ENCODE data around the gene IQCH. TPM values are rescaled to one million over a fixed set of nuclear protein-coding genes. Genes with fewer than 3 reads are reported as not detected.

The IQCH gene
- total and polyA plus RNA-seq, 7 donors = 0.36 to 3.8 (median 1.4) TPM

GRCh38 chr15:67462875-67463274, 208.3 kb downstream of the IQCH start:
- no peak overlapping the region for H3K4me3 ChIP-seq
- H3K4me1 ChIP-seq = no peaks in the 10 kb centered on the region
- no peaks in the 10 kb centered on the region for H3K36me3 ChIP-seq
- no peaks in the 10 kb centered on the region for H3K27me3 ChIP-seq
- no peak overlapping the region for H3K27ac ChIP-seq
- TF ChIP-seq POLR2AphosphoS5 (IDR thresholded peaks at IDR 0.05) (no peak), POLR2A (IDR thresholded peaks at IDR 0.05) (no peak), EP300 (IDR thresholded peaks at IDR 0.05) (no peak), CTCF (IDR thresholded peaks at IDR 0.05) (no peak)
- 88 to 93% methylated on average over 3 of the region's 3 CpGs for WGBS, 2 donors
- DNase-seq = no peak
- no peaks in the 10 kb centered on the region for H3K9me3 ChIP-seq
- intact Hi-C loops (cut with DNase I) = no loop called here

DNA sequence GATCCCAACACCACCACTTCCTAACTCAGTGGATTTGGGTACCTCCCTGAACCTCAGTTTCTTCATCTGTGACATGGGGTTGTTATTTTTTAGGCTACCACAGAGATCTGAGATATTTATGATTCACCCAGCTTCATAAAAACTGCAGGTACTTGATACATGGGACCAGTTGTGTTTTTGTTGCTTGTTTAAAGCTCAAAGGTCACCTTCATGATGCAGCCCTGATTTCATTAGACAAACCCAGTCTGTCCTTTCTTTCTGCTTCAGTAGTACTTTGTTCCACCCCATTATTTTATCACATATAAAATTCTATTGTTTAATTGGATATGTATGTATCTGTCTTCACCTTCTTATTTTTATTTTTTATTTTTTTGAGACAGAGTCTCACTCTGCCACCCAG, 208.9 kb downstream of the IQCH start:
- H3K9me3 ChIP-seq = no peaks in the 10 kb centered on the region
- no peak overlapping the region for H3K27ac ChIP-seq
- DNase-seq = no peak
- peaks cover 0 to 5% (median 0%) of the 10 kb centered on the region in 4 donors for H3K4me1 ChIP-seq
- TF ChIP-seq POLR2A (IDR thresholded peaks at IDR 0.05) (no peak), CTCF (IDR thresholded peaks at IDR 0.05) (no peak), POLR2AphosphoS5 (IDR thresholded peaks at IDR 0.05) (no peak), EP300 (IDR thresholded peaks at IDR 0.05) (no peak)
- no peaks in the 10 kb centered on the region for H3K36me3 ChIP-seq
- H3K4me3 ChIP-seq = no peak overlapping the region
- intact Hi-C loops (cut with DNase I) = no loop called here
- H3K27me3 ChIP-seq = no peaks in the 10 kb centered on the region

GRCh38 chr15:67465196-67465952, 210.8 kb downstream of the IQCH start:
- intact Hi-C loops (cut with DNase I) = no loop called here
- TF ChIP-seq POLR2AphosphoS5 (IDR thresholded peaks at IDR 0.05) (no peak), CTCF (IDR thresholded peaks at IDR 0.05) (no peak), POLR2A (IDR thresholded peaks at IDR 0.05) (no peak), EP300 (IDR thresholded peaks at IDR 0.05) (no peak)
- H3K36me3 ChIP-seq = no peaks in the 10 kb centered on the region
- no peak overlapping the region for H3K4me3 ChIP-seq
- no peaks in the 10 kb centered on the region for H3K9me3 ChIP-seq
- WGBS, 2 donors = 93 to 94% methylated on average over 12 of the region's 12 CpGs
- no peak for DNase-seq
- peaks cover 0 to 9% (median 0%) of the 10 kb centered on the region in 4 donors for H3K4me1 ChIP-seq
- no peaks in the 10 kb centered on the region for H3K27me3 ChIP-seq
- no peak overlapping the region for H3K27ac ChIP-seq

DNA sequence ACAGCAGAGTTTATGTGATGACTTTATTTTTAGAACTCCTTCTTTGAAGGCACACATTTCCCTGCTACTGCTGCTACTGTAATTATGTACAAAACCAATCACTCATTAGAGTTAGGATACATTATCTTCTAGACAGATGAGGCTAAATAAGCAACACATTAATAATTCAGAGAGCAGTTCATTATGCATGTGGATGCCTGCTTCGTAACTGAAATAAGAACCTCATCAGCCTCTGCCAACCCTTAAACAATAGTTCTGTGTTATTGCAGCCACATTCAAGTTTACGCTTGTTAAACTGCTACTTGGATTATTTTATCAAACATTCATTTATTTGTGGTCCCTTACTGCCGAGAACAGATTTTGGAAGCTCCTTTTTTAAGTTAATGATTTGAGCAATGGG, 213.8 kb downstream of the IQCH start:
- WGBS, 2 donors = 79 to 89% methylated on average over 3 of the region's 3 CpGs
- Histone ChIP-seq H3K4me3 (no peak overlapping the region), H3K4me1 (peaks cover 0 to 9% (median 0%) of the 10 kb centered on the region in 4 donors), H3K9me3 (no peaks in the 10 kb centered on the region), H3K27me3 (no peaks in the 10 kb centered on the region), H3K36me3 (no peaks in the 10 kb centered on the region), H3K27ac (no peak overlapping the region)
- intact Hi-C loops (cut with DNase I) = no loop called here
- no peak for DNase-seq
- TF ChIP-seq POLR2AphosphoS5 (IDR thresholded peaks at IDR 0.05) = no peak
- TF ChIP-seq POLR2A (IDR thresholded peaks at IDR 0.05) = no peak
- TF ChIP-seq CTCF (IDR thresholded peaks at IDR 0.05) = no peak
- TF ChIP-seq EP300 (IDR thresholded peaks at IDR 0.05) = no peak

DNA sequence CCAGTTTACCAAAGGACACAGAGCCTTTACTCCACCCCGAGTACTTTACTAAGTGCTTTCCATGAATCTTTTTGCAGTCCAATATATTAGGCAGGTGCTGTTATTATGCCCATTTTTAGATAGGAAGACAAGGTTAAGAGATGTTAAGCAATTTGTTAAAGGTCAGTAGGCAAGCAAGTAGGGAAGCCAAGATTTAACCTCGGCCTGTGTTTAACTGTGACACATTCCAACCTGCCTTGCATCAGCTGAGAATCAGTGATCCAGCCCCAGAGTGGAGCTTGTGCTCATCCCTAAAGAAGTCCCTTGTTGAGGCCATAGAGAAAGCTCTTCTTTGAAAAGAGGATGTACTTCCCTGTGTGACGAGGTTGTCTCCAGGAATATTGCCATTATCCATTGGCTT, 215.1 kb downstream of the IQCH start:
- H3K27me3 ChIP-seq = no peaks in the 10 kb centered on the region
- peaks cover 0 to 9% (median 0%) of the 10 kb centered on the region in 4 donors for H3K4me1 ChIP-seq
- TF ChIP-seq POLR2A (IDR thresholded peaks at IDR 0.05) = no peak
- TF ChIP-seq EP300 (IDR thresholded peaks at IDR 0.05) = no peak
- TF ChIP-seq POLR2AphosphoS5 (IDR thresholded peaks at IDR 0.05) = no peak
- no peak for TF ChIP-seq CTCF (IDR thresholded peaks at IDR 0.05)
- intact Hi-C loops (cut with DNase I) = no loop called here
- no peak overlapping the region for H3K27ac ChIP-seq
- H3K9me3 ChIP-seq = no peaks in the 10 kb centered on the region
- H3K4me3 ChIP-seq = no peak overlapping the region
- DNase-seq = no peak
- H3K36me3 ChIP-seq = no peaks in the 10 kb centered on the region
- 78 to 94% methylated on average over 3 of the region's 3 CpGs for WGBS, 2 donors

Data from sigmoid colon (tissue), 7 donors.